Activated CD8-positive, alpha-beta T cell treated with anti-CD3 and anti-CD28 coated beads for 36 hours (primary cell): ENCODE measurements around the gene SLC12A3. TPM values are rescaled to one million over a fixed set of nuclear protein-coding genes. Genes with fewer than 3 reads are reported as not detected.

Experiments used
- ATAC-seq: fragments of 200-7000 bp; cut with Tn5 transposase; one replicate; pipeline ENCODE4 v1.10.0; 2021; ENCODE audit warnings: mild to moderate bottlenecking, moderate library complexity
- CTCF ChIA-PET: fragments of 350-600 bp; sonication (Branson Sonifier 250); formaldehyde crosslinking; loops from one replicate; lab custom pipeline; 2021; ENCODE audit warnings: antibody characterized with exemption; lab: Charles Lee
- POLR2A ChIA-PET: fragments of 350-600 bp; sonication (Branson Sonifier 250); formaldehyde crosslinking; loops from one replicate; lab custom pipeline; 2021; ENCODE audit warnings: antibody characterized with exemption; lab: Charles Lee
- DNase-seq: peaks from one replicate; pipeline ENCODE4 v3.0.0-alpha.2; 2020
- H3K27ac Mint-ChIP-seq: one replicate; pipeline ENCODE4 v1.8.0; 2021; ENCODE audit warnings: mild to moderate bottlenecking, mixed read lengths
- H3K27me3 Mint-ChIP-seq: one replicate; pipeline ENCODE4 v1.8.0; 2021; ENCODE audit warnings: mixed read lengths
- H3K36me3 Mint-ChIP-seq: one replicate; pipeline ENCODE4 v1.8.0; 2021; ENCODE audit warnings: low read depth, mixed read lengths
- H3K4me1 Mint-ChIP-seq: one replicate; pipeline ENCODE4 v1.8.0; 2021; ENCODE audit warnings: low read depth, mixed read lengths
- H3K4me3 Mint-ChIP-seq: one replicate; pipeline ENCODE4 v1.8.0; 2021; ENCODE audit warnings: mild to moderate bottlenecking, moderate library complexity, mixed read lengths
- H3K9me3 Mint-ChIP-seq: one replicate; pipeline ENCODE4 v1.8.0; 2021; ENCODE audit warnings: mixed read lengths
- intact Hi-C: fragments of 100-400 bp; cut with micrococcal nuclease; formaldehyde crosslinking; loops from one replicate; pipeline ENCODE4 v1.10.0; 2022
- total RNA-seq, 2 experiments: library from RNA; stranded (reverse); gene quantifications; one replicate each; pipeline ENCODE4 v1.2.3, GENCODE V29; 2021
- TF ChIP-seq, protein P1 (sequence below): fragments of 200-600 bp; IDR thresholded peaks from one replicate; pipeline ENCODE4 v1.8.0; 2022; ENCODE audit warnings: antibody characterized with exemption, mild to moderate bottlenecking

Gene SLC12A3
- total RNA-seq, 2 experiments from 2014 or later = not detected

DNA sequence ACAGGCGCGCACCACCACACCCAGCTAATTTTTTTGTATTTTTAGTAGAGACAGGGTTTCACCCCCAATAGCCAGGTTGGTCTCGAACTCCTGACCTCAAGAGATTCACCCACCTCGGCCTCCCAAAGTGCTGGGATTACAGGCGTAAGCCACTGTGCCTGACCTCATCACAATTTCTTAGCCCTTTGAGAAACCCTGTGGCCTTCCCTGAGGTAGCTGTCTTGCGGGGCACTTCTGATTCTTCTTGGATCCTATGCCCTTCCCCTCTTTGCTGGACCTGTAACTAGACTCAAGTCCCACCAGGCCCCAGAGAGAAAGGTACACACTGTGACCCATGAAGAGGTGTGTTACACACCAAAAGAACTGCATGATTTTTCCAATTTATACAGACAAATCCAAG lies 83.2 kb downstream of the SLC12A3 start:
- no peak overlapping the region for H3K4me3 Mint-ChIP-seq
- no peak for ATAC-seq
- TF ChIP-seq, protein P1, sequence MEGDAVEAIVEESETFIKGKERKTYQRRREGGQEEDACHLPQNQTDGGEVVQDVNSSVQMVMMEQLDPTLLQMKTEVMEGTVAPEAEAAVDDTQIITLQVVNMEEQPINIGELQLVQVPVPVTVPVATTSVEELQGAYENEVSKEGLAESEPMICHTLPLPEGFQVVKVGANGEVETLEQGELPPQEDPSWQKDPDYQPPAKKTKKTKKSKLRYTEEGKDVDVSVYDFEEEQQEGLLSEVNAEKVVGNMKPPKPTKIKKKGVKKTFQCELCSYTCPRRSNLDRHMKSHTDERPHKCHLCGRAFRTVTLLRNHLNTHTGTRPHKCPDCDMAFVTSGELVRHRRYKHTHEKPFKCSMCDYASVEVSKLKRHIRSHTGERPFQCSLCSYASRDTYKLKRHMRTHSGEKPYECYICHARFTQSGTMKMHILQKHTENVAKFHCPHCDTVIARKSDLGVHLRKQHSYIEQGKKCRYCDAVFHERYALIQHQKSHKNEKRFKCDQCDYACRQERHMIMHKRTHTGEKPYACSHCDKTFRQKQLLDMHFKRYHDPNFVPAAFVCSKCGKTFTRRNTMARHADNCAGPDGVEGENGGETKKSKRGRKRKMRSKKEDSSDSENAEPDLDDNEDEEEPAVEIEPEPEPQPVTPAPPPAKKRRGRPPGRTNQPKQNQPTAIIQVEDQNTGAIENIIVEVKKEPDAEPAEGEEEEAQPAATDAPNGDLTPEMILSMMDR = no peak
- CTCF ChIA-PET = interaction anchor here (5.9 to 8.0 kb wide), 2 partner anchors 16 to 81 kb away, joined by 53 to 108 read pairs; partner anchors contain the start of genes CETP and SLC12A3
- peaks cover 43% of the 10 kb centered on the region for H3K4me1 Mint-ChIP-seq
- H3K9me3 Mint-ChIP-seq = no peaks in the 10 kb centered on the region
- H3K27me3 Mint-ChIP-seq = no peaks in the 10 kb centered on the region
- intact Hi-C loops = no loop called here
- H3K36me3 Mint-ChIP-seq = peaks cover 20% of the 10 kb centered on the region
- POLR2A ChIA-PET = interaction anchor here (0.6 to 8.2 kb wide), 7 partner anchors 9 to 89 kb away, joined by 3 to 145 read pairs (median 4); partner anchors contain the start of genes HERPUD1 and NLRC5
- no peak for DNase-seq
- H3K27ac Mint-ChIP-seq = no peak overlapping the region

GRCh38 chr16:56950051-56950450 lies 85.0 kb downstream of the SLC12A3 start:
- peaks cover 25% of the 10 kb centered on the region for H3K4me1 Mint-ChIP-seq

GRCh38 chr16:56950455-56950854 lies 85.4 kb downstream of the SLC12A3 start:
- ChIA-PET CTCF (interaction anchor here (0.8 to 8.0 kb wide), 14 partner anchors 9 to 133 kb away, joined by 3 to 108 read pairs (median 6); partner anchors contain the start of genes CETP, HERPUD1 and SLC12A3), POLR2A (interaction anchor here (0.8 to 2.5 kb wide), 10 partner anchors 9 to 83 kb away, joined by 3 to 12 read pairs (median 6); partner anchors contain the start of gene NLRC5)
- Mint-ChIP-seq H3K4me3 (no peak overlapping the region), H3K9me3 (no peaks in the 10 kb centered on the region), H3K27ac (no peak overlapping the region), H3K4me1 (peaks cover 21% of the 10 kb centered on the region), H3K36me3 (peaks cover 5% of the 10 kb centered on the region), H3K27me3 (no peaks in the 10 kb centered on the region)
- DNase-seq (no peak), ATAC-seq (no peak)
- intact Hi-C loops = no loop called here
- TF ChIP-seq, protein P1 = no peak

More at GRCh38 chr16:56950051-56950450, 85.0 kb downstream of the SLC12A3 start:
- ChIA-PET POLR2A (interaction anchor here (0.8 to 2.5 kb wide), 10 partner anchors 9 to 82 kb away, joined by 3 to 12 read pairs (median 6); partner anchors contain the start of gene NLRC5), CTCF (interaction anchor here (0.9 to 8.0 kb wide), 9 partner anchors 8 to 133 kb away, joined by 3 to 108 read pairs (median 8); partner anchors contain the start of genes CETP and SLC12A3)
- H3K36me3 Mint-ChIP-seq = peaks cover 5% of the 10 kb centered on the region
- intact Hi-C loops = no loop called here
- H3K27me3 Mint-ChIP-seq = no peaks in the 10 kb centered on the region
- TF ChIP-seq, protein P1 = no peak
- no peaks in the 10 kb centered on the region for H3K9me3 Mint-ChIP-seq
- no peak overlapping the region for H3K27ac Mint-ChIP-seq
- no peak for DNase-seq
- H3K4me3 Mint-ChIP-seq = no peak overlapping the region
- no peak for ATAC-seq

GRCh38 chr16:56950881-56951771 lies 86.1 kb downstream of the SLC12A3 start:
- H3K36me3 Mint-ChIP-seq = peaks cover 5% of the 10 kb centered on the region
- DNase-seq = peak; percentile 82
- H3K27ac Mint-ChIP-seq = peak overlapping the region; percentile 10
- no peaks in the 10 kb centered on the region for H3K27me3 Mint-ChIP-seq
- H3K4me1 Mint-ChIP-seq = peaks cover 19% of the 10 kb centered on the region
- H3K9me3 Mint-ChIP-seq = no peaks in the 10 kb centered on the region
- TF ChIP-seq, protein P1 = peak; percentile 80
- ChIA-PET CTCF (interaction anchor here (0.8 to 8.0 kb wide), 23 partner anchors 8 to 231 kb away, joined by 3 to 108 read pairs (median 4); partner anchors contain the start of genes CETP, HERPUD1, NLRC5 and SLC12A3), POLR2A (interaction anchor here (0.8 to 2.5 kb wide), 10 partner anchors 10 to 83 kb away, joined by 3 to 12 read pairs (median 6); partner anchors contain the start of genes HERPUD1 and NLRC5)
- ATAC-seq = peak; percentile 95
- H3K4me3 Mint-ChIP-seq = no peak overlapping the region
- intact Hi-C loops = loop anchor here (1.0 kb wide), 1 partner anchor 84 kb away; no protein-coding TSS in a partner anchor
